C4-2B (cell line): ENCODE results near the gene ITGA2B.
"Not testable (repeated sequence)": the region's sequence is repeated elsewhere in the genome, so short reads cannot be mapped to it uniquely, and the experiment has no call there.

Experiments
- H3K27ac ChIP-seq: fragments of 450-650 bp; 2 replicates; pipeline ENCODE4 v1.5.1; 2017
- ZFX ChIP-seq: fragments of 450-650 bp; IDR thresholded peaks from 2 replicates; pipeline ENCODE4 v1.6.1; 2017
- TF ChIP-seq, protein P1 (sequence below): fragments of 450-650 bp; conservative IDR thresholded peaks from 2 replicates; pipeline ENCODE4 v1.5.1; 2017; ENCODE audit warnings: mild to moderate bottlenecking

Gene ITGA2B

DNA sequence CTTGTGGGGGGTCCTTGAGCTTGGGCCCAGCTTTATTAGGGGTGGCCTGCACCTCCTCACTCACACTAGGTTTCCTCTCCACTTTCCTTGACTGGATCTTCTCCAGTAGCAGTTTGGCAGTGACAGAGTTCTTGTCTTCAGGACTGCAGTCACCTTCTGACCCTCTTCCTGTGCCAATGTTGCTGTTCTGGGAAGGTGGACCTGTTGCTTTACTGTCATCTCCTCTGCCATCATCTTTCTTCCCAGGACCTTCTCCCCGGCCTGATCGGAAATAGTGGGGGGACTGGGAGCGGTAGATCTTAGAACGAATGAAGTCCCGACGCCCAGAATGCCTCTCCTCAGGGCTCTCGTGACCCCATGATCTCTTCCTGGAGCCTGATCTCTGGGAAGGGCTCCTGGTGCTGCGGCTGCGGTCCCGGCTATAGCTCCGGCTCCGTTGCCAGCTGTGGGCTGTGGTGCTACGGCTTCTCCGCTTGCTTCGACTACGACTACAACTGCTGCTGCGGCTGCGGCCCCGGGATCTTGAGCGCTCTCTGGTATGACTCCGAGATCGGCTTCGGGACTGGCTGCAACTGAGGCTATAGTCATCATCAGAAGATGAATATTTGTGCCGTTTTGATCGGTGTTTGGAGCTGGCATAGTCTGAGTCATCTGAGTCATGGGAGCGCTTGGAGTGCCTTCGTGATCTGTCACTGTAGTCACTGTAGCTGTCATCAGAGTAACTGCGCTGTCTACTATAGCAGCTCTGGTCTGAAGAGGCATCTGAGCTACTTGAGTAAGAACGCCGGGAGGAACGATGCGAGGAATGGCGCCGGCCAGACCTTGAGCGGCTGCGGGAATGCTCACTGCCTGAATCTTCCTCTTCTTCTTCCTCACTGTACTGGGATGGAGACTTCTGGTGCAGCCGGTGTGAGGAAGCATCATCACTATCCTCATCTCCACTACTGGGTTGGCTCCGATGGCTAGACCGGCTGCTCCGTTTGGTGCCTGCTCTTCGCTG is 9.5 kb upstream of the ITGA2B start:
- no peak for TF ChIP-seq ZFX
- TF ChIP-seq, protein P1, sequence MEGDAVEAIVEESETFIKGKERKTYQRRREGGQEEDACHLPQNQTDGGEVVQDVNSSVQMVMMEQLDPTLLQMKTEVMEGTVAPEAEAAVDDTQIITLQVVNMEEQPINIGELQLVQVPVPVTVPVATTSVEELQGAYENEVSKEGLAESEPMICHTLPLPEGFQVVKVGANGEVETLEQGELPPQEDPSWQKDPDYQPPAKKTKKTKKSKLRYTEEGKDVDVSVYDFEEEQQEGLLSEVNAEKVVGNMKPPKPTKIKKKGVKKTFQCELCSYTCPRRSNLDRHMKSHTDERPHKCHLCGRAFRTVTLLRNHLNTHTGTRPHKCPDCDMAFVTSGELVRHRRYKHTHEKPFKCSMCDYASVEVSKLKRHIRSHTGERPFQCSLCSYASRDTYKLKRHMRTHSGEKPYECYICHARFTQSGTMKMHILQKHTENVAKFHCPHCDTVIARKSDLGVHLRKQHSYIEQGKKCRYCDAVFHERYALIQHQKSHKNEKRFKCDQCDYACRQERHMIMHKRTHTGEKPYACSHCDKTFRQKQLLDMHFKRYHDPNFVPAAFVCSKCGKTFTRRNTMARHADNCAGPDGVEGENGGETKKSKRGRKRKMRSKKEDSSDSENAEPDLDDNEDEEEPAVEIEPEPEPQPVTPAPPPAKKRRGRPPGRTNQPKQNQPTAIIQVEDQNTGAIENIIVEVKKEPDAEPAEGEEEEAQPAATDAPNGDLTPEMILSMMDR, result no peak
- no peak overlapping the region for H3K27ac ChIP-seq

DNA sequence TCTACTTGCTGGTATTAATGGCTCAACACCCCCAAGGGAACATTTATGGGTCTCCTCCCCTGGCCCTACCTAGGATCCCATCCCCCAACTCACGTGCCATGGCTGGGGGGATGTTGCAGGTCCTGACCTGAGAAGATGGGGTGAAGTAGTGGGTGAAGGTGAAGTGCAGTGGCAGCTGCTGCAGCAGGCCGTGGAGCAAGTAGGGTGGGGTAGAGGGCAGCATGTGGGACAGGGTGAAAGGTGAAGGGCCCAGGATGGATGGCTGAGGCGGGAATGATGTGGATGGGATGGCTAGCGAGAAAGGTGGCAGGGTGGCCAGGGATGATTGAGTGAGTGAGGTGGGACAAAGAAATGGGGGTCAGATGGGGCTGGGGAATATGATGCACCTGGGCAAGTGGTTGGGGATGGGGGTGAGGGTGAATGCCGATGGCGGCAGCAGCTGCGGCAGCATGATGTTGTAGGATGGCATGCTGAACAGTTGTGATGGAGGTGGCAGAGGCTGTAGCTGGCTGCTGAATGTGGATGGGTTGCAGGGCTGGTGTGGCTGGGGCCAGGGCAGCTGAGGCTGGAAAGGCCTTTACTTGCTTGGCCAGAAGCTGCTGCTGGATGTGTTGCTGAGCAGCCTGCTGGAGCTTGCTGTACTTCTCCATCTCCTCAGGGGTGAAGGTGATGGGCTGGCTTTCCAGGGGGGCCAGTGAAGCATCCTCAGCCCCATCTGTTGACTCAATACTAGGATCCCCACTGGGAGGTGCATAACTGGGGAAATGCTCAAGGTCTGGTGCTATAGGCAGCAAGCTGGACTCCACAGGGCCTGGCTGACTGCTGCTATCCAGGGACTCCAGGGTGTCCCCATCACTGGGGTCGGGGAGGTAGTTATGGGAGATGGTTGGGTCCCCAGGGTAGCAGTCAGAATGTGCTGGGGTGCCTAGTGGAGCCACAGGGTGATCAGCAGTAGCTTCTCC is 8.3 kb upstream of the ITGA2B start:
- H3K27ac ChIP-seq, result no peak overlapping the region
- TF ChIP-seq ZFX, result no peak

DNA sequence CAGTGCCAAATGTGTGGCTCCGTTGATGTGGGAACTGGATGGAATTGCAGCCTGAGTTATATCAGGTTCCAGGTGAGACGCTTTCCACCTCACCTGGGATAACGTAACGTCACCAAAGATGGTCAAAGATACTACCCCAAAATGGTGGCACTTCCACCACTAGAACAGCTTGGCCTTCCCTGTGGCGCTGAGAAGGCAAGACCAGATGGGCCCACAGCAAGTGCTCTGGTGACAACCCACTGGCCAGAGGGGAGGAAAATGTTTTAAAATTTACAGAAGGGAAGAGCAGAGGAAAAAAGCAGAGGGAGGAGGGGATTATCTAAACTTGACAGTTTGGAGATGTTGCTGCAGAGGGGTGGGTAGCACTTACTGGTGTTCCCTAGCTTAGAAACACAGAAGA is 7.5 kb upstream of the ITGA2B start:
- H3K27ac ChIP-seq, result no peak overlapping the region
- TF ChIP-seq ZFX, result no peak
- TF ChIP-seq, protein P1, result no peak

DNA sequence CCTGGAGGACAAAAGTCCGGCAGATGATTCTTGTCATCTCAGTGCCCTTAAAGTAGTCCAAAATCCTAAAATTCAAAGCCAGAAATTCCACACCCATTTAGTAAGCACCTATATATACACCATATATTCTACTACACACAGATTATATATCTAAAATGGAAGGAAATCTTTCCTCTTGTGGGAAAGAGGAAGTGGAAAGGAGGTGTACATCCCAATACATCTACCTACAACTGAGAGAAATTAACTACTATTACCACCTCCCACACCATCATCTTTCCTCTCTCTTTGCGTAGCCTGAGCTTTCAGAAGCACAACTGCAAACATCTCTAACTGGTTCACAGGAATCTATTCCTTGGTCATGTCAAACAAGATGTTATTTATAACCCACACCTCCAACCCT is 5.4 kb upstream of the ITGA2B start:
- TF ChIP-seq, protein P1, result no peak
- TF ChIP-seq ZFX, result no peak

DNA sequence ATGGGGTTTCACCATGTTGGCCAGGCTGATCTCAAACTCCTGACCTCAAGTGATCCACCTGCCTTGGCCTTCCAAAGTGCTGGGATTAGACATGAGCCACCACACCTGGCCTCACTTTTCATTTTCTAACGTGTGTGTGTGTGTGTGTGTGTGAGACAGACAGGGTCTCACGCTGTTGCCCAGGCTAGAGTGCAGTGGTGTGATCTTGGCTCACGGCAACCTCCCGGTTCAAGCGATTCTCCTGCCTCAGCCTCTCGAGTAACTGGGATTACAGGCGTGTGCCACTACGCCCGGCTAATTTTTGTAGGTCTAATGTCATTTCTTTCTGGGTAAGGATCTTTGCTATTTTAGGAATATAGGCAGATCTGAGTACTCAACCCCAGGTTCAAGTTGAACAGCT is 4.7 kb upstream of the ITGA2B start:
- H3K27ac ChIP-seq, result not testable (repeated sequence)

More for the DNA sequence above, 5.4 kb upstream of the ITGA2B start:
- H3K27ac ChIP-seq, result no peak overlapping the region

DNA sequence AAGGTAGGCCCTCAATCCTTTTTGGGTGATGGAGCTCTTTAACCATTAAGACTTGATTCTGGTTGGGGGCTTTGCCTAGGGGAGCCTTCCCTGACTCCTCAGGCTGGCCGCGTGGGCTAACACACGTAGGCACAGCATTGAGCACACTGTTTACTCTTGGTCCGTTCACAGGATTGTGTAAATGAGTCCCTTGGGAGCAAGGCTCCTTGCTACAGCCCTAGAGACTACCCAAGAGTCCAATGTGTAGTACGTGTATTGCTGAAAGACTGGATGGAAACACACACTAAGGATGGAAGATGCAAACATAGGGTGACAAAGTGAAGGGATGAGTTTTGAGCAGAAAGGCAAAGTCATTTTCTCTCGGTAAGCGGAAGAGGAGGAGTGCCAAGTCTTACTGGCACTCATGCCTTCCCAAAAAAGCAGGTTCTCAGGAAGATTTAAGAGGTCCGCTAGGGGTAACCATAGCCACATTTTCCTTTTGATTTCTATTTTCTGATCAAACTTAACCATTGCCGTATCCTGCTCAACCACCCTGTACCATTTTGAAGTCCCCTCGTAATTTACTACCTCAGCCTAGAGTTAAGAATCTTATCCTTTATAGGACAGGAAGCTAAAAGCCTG is 911 bp upstream of the ITGA2B start:
- no peak for TF ChIP-seq ZFX
- TF ChIP-seq, protein P1, result no peak
- H3K27ac ChIP-seq, result no peak overlapping the region

DNA sequence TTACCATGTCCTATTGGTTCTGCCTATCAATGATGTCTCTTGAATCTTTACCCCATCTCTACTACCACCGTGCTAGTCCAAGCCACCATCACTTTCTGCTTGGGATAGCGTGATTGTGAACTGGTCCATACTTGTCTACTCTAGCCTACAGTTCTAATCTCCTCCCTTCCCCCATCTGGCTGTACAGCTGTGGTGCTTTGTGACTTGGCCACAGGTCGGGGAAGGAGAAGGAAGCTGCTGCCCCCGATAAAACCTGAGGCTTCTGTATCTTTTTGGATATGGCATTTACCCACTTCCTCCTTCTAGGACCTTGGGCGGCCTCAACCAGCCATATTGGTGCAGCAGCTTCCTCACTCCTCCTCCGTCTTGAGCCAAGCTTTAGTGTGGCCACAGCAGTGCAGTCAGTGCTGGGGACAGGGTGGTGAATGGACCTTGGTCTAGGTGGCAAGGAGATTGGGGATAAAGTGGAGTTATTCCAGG is 314 bp upstream of the ITGA2B start:
- no peak for TF ChIP-seq ZFX
- TF ChIP-seq, protein P1, result no peak
- H3K27ac ChIP-seq, result no peak overlapping the region

DNA sequence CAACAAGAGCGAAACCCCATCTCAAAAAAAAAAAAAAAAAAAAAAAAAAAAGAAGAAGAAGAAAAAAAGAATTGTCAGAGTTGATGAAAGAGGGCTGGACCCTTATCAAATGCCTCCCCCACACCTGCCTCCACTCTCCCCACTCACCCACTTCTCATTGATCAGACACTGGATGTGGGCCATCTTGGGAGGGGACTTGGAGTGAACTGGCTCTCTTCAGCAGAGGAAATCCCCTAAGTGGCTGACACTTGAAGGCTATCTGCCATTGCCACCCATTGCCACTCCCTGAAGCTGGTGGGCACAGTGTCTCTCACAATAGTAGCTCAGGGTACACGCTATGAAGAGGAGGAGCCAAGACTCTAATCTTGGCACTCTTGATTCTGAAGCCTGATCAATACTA is 1.6 kb downstream of the ITGA2B start:
- no peak for TF ChIP-seq ZFX
- TF ChIP-seq, protein P1, result no peak
- H3K27ac ChIP-seq, result no peak overlapping the region
